Hepatocyte (in vitro differentiated cells): ENCODE measurements around the gene RIT2.

Experiments used
- EZH2 ChIP-seq: fragments of 200-600 bp; sonication (generic); IDR thresholded peaks from 2 replicates; pipeline ENCODE4 v1.6.1; 2016; ENCODE audit warnings: antibody characterized with exemption, mild to moderate bottlenecking, borderline replicate concordance
- EZH2phosphoT487 ChIP-seq: fragments of 200-600 bp; sonication (generic); IDR thresholded peaks from one replicate; pipeline ENCODE4 v1.6.1; 2018; ENCODE audit warnings: antibody characterized with exemption, mild to moderate bottlenecking, low read depth, moderate library complexity; ENCODE audit not compliant: unreplicated experiment, severe bottlenecking
- TF ChIP-seq, protein P1 (sequence below): fragments of 200-600 bp; sonication (generic); IDR thresholded peaks from 2 replicates; pipeline ENCODE4 v1.5.1; 2016; ENCODE audit warnings: antibody characterized with exemption, mild to moderate bottlenecking; ENCODE audit not compliant: poor library complexity

DNA sequence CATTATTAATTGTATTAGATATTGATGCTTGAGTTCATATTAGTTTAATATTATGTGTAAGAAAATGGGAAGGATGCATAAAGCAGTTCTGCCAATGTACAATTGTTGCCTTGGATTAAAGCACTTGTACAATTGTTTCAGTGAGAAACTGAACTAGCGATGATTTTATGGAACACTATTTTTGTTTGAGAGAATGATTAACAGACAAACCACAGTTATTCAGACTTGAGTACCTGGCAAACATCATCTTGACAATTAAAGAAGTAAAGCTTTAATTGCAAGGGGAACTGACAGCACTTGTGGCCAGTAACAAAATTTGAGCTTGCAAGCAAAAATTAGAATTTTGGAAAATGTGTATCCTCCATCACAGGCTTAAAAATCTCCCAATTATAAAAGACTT is 214.3 kb downstream of the RIT2 start:
- TF ChIP-seq EZH2phosphoT487 (no peak), EZH2 (no peak)
- TF ChIP-seq, protein P1, sequence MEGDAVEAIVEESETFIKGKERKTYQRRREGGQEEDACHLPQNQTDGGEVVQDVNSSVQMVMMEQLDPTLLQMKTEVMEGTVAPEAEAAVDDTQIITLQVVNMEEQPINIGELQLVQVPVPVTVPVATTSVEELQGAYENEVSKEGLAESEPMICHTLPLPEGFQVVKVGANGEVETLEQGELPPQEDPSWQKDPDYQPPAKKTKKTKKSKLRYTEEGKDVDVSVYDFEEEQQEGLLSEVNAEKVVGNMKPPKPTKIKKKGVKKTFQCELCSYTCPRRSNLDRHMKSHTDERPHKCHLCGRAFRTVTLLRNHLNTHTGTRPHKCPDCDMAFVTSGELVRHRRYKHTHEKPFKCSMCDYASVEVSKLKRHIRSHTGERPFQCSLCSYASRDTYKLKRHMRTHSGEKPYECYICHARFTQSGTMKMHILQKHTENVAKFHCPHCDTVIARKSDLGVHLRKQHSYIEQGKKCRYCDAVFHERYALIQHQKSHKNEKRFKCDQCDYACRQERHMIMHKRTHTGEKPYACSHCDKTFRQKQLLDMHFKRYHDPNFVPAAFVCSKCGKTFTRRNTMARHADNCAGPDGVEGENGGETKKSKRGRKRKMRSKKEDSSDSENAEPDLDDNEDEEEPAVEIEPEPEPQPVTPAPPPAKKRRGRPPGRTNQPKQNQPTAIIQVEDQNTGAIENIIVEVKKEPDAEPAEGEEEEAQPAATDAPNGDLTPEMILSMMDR, result no peak
